Loucy (cell line): ENCODE data around the gene FAM131C.

Source experiments
- CTCF ChIP-seq: fragments of 200-600 bp; sonication (generic); conservative IDR thresholded peaks from 2 replicates; pipeline ENCODE4 v1.5.1; 2014; ENCODE audit warnings: mild to moderate bottlenecking, antibody characterized with exemption, low read length
- EZH2phosphoT487 ChIP-seq: fragments of 200-600 bp; IDR thresholded peaks from 2 replicates; pipeline ENCODE4 v1.6.1; 2018; ENCODE audit warnings: antibody characterized with exemption, mild to moderate bottlenecking, moderate library complexity, borderline replicate concordance

GRCh38 chr1:16116625-16117024 lies 43.2 kb upstream of the FAM131C start:
- TF ChIP-seq CTCF (no peak), EZH2phosphoT487 (no peak)
